Endothelial cell of umbilical vein (primary cell): ENCODE measurements around the gene MARS1.

Source experiments
- CTCF ChIP-seq, 2 donors: IDR thresholded peaks; 1 replicate in 1 of 2; 2 replicates in 1 of 2; pipeline ENCODE4 v1.5.1; 2011; ENCODE audit warnings: low read length in 2 of 2, mild to moderate bottlenecking in 2 of 2, moderate library complexity in 2 of 2, control low read depth in 1 of 2, inconsistent platforms in 1 of 2, low read depth in 1 of 2; ENCODE audit not compliant: insufficient read depth in 1 of 2; ENCODE audit errors: extremely low read depth in 1 of 2
- EZH2 ChIP-seq: IDR thresholded peaks from 2 replicates; pipeline ENCODE4 v1.6.1; 2012; ENCODE audit warnings: borderline replicate concordance, low read depth, mild to moderate bottlenecking, moderate library complexity, low read length, inconsistent platforms; ENCODE audit not compliant: severe bottlenecking
- FOS ChIP-seq: IDR thresholded peaks from 2 replicates; pipeline ENCODE4 v1.6.1; 2011; ENCODE audit warnings: mild to moderate bottlenecking, low read length, moderate library complexity, borderline replicate concordance; ENCODE audit not compliant: insufficient read depth
- JUN ChIP-seq: IDR thresholded peaks from 2 replicates; pipeline ENCODE4 v1.6.1; 2011; ENCODE audit warnings: borderline replicate concordance, low read depth; ENCODE audit not compliant: insufficient read length, insufficient read depth
- MAX ChIP-seq: IDR thresholded peaks from 2 replicates; pipeline ENCODE4 v1.6.1; 2011; ENCODE audit not compliant: insufficient read depth, insufficient read length
- MYC ChIP-seq: IDR thresholded peaks from one replicate; pipeline ENCODE4 v1.6.1; 2011; ENCODE audit warnings: mild to moderate bottlenecking, low read depth, low read length

GRCh38 chr12:57465030-57465746 lies 22.7 kb upstream of the MARS1 start:
- TF ChIP-seq CTCF (IDR thresholded peaks at IDR 0.05; ENCODE audit: extremely low read depth in 1 of 2, insufficient read depth in 1 of 2, low read depth in 1 of 2, low read length in 2 of 2), result no peak
- TF ChIP-seq EZH2, result no peak
- TF ChIP-seq MYC, result no peak
- TF ChIP-seq MAX, result no peak
- no peak for TF ChIP-seq JUN
- TF ChIP-seq FOS, result no peak
